ENCODE results near the gene NFIA.

NFIA gene

DNA sequence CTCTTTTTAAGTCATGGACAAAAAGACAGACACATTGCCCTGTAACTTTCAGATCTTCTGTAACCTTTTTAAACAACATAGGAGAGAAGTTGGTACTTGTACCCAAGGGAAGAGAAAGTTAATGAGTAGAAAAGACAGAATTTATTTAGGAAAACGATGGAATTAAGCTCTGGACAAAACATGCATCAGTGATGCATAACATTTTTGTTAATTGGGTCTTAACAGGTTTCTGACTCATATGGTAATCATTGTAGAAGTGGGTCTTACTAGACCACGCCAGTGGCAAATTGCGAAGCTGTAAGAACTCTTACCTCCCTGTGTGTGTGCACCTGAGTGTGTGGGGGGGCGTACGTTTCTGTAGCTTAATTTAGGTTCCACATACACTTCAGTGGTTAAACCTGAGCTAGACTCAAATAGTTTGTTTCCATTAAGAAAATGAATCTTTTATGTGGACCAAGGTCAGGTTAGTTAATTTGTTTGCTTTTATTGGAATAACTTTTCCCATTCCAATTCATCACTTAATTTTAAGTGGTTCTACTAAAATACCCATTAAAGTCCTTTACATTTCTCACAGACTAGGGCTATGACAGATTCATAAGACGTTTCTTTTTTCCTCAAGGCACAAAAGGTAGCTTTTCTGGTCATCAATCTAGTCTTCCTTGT is 48.1 kb downstream of the NFIA start:
- DNase-seq (ENCODE audit: low read depth), result no peak

DNA sequence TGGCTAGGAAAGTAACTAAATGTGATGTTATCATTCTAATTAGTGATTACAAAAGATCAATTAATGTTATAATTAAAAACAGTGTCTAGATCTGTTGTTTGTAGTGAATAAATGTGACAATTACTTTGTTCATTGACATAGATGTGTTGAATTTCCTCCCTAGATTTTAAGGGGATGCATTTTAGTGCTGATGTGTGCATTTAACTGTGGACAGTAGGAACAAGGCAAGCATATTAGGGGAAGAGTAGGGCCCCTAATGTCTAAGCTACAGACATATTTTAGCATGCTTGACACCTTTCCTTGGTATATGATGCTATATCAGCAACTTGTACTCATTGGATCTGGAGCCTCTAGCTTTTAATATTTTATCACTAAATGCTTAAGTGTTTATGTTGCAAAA is 48.9 kb downstream of the NFIA start:
- DNase-seq (ENCODE audit: low read depth), result no peak

DNA sequence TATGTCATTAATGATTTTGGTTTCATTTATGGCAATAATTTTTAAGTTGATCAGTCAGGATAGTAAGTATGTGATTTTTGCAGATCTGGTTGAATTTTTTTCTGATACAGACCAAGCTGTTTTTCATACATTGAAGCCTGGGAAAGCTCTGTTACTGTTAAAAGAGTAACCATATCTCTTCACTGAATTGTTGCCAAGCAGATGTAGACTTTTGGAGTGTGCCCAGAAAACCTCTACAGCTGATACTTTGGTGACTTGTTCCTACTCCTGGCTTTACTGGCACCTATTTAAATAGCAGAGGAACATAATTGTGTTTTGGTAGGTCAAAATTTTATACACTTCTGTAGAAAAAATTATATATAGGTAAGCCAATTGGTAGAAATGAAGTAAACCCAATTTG is 49.4 kb downstream of the NFIA start:
- DNase-seq (ENCODE audit: low read depth), result no peak

DNA sequence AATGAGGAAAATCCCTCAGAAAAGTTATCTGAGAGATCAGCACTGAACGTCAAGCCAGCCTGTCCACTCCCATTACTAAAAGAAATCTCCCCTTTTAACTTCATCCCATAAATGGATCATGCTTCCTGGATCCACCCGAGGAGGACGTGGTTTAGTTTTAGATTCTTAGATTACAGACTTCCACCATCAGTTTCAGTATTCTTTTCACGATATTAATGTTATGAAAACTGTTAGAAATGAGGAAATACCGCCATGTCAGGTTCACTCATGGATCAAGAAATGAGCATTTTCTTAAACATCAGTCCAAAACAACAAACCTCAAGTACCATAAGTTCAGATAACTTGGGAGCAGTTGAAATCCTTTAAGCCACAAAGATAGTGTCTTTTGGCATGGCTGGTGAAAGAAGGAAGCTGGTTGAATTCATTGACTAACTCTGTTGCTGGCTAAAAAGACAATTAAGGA is 49.8 kb downstream of the NFIA start:
- no peak for DNase-seq (ENCODE audit: low read depth)

GRCh38 chr1:61132645-61133334 is 50.4 kb downstream of the NFIA start:
- DNase-seq (ENCODE audit: low read depth), result no peak

- no peak for DNase-seq (ENCODE audit: low read depth)
Measured at GRCh38 chr1:61133335-61134019, 51.1 kb downstream of the NFIA start.

DNA sequence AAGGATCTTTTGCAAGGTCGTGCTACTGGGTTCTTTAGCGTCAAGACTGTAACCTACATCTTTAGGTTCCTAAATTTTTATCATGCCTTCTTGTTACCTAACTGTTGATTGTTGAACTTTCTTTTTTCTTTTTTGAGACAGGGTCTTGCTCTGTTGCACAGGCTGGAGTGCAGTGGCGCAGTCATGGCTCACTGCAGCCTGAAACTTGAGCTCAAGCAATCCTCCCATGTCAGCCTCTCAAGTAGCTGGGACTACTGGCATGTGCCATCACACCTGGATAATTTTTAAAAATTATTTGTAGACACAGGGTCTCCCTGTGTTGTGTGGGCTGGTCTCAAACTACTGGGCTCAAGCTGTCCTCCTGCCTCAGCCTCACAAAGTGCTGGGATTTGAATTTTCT is 52.9 kb downstream of the NFIA start:
- no peak for DNase-seq (ENCODE audit: low read depth)

DNA sequence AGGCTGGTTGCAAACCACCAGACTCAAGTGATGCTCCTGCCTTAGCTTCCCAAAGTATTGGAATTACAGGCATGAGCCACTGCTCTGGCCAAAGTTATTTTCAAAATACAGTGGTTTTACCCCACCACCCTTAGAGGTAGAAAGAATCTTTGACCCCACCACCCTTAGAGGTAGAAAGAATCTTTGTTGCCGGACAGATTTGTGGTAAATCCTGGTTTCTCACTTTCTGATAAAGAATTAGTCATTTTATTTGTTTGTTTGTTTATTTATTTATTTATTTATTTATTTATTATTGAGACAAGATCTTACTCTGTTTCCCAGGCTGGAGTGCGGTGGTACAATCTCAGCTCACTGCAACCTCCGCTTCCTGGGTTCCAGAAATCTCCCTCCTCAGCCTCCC is 55.9 kb downstream of the NFIA start:
- DNase-seq (ENCODE audit: low read depth), result no peak

- DNase-seq (ENCODE audit: low read depth), result no peak
Measured at GRCh38 chr1:61138921-61139774, 56.8 kb downstream of the NFIA start.

- no peak for DNase-seq (ENCODE audit: low read depth)
Measured at GRCh38 chr1:61139775-61140549, 57.6 kb downstream of the NFIA start.

GRCh38 chr1:61140778-61141177 is 58.4 kb downstream of the NFIA start:
- DNase-seq (ENCODE audit: low read depth), result no peak

- no peak for DNase-seq (ENCODE audit: low read depth)
Measured at GRCh38 chr1:61141288-61142042, 59.1 kb downstream of the NFIA start.

DNA sequence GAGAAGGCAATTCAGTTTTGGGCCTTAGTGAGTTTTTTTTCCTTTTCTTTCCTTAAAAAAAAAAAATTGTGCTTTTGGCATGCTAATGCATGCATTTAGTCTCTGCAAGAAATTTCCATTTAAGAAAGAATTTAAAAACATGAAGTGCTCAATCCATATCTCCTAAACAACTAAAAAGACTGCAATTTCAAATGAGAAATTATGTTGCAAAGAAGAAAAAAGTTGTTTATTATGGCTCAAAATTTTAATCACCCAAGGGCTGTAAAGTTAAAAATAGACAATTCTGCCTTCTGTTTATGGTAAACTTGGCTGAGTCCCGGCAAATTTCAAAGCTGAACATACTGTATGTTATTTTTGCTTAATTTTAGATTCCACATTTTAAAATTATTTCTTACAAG is 59.7 kb downstream of the NFIA start:
- DNase-seq (ENCODE audit: low read depth), result no peak

DNA sequence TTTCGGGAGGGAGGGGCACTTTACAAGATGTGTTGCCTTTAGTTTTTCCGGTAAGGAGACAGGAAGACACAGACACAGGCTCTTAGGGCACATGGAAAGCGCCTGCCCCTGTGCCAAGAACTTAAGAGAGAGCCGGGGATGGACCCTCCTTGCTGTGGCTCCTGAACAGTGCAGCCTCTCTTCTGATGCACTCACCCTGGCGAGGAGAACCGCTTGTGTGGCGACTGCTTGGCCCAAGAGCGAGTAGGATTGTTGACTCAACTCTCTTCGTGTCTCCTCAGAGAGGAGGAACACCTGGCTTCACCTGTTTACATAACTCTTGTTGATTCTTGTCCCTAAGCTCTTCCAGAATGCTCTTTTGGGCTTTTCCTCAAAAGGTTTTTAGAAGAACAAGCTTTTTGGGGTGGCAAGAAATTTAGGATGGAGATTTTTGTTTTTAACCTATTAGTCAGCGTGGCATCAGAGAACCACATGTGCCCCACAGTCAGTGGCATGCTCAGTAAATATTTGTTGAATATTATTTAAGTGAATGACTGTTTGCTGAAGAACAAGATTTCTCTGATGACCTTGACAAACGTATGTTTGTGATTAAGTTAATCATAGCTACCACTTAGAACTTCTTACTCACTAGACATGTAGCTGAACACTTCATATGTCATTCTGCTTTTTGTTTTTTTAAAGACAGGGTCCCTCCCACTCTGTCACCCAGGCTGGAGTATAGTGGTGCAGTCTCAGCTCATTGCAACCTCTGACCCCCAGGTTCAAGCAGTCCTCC is 60.6 kb downstream of the NFIA start:
- DNase-seq (ENCODE audit: low read depth), result no peak

- DNase-seq (ENCODE audit: low read depth), result no peak
Measured at GRCh38 chr1:61143821-61144424, 61.6 kb downstream of the NFIA start.

DNA sequence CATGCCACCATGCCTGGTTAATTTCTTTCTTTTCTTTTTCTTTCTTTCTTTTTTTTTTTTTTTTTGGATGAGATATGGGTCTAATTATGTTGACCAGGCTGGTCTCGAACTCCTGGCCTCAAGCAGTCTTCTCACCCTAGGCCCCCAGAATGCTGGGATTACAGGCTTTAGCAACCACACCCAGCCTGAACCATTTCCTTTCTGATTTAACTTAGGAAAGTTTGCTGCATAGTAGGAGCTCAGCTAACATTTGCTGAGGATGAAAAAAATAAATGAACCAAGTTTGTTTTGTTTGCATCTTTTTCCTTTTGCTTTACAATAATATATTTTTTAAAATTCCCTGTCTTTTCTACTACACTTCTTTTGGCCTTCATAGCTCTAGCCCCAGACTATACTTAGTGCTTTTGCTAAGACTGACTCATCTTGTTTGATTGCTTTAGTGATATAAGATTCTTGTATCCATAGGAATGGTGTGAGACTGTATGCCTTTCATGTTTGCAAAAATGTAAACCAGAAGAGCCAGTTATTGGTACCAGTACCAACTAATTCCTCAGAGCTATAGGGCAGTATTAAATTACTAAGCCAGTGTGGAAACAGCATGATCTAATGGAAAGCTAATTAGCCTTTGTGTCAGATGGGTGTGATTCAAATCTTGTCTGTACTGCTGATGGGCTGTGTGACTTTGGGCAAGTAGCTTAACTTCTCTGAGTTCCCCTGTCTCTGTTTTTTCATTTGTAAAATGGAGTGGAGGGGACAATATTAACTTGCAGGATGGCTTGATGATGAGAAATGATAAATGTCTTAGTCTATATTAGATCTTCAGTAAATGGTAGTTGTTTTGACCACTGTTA is 66.9 kb downstream of the NFIA start:
- DNase-seq (ENCODE audit: low read depth), result no peak

DNA sequence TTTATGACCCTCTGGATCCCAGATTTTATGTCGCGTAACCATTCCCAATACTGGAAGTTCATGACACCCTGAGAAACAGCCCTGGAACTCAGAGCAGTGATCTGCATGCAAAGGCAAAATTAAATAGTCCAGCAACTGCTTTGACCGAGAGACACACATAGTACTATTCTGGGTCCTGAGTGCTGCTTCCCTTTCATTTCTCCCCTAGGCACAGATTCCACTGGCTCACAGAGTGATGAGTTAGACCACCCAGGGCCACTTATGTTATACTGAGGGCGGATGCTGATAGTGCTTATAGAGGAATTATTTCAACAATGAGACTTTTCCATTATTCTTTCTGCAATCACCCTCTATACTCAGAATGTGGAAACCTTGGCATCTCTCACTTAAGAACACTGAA is 69.2 kb downstream of the NFIA start:
- DNase-seq (ENCODE audit: low read depth), result no peak

- no peak for DNase-seq (ENCODE audit: low read depth)
Measured at GRCh38 chr1:61152066-61152465, 69.7 kb downstream of the NFIA start.
